AML-193 (cell line): ENCODE measurements around the gene TNIP3.
"Not testable (repeated sequence)": the region's sequence is repeated elsewhere in the genome, so short reads cannot be mapped to it uniquely, and the experiment has no call there.

Experiments used
- DNase-seq, 2 experiments: peaks; one replicate each; lab custom pipeline; 2025; lab: John Stamatoyannopoulos, UW

Gene TNIP3

DNA sequence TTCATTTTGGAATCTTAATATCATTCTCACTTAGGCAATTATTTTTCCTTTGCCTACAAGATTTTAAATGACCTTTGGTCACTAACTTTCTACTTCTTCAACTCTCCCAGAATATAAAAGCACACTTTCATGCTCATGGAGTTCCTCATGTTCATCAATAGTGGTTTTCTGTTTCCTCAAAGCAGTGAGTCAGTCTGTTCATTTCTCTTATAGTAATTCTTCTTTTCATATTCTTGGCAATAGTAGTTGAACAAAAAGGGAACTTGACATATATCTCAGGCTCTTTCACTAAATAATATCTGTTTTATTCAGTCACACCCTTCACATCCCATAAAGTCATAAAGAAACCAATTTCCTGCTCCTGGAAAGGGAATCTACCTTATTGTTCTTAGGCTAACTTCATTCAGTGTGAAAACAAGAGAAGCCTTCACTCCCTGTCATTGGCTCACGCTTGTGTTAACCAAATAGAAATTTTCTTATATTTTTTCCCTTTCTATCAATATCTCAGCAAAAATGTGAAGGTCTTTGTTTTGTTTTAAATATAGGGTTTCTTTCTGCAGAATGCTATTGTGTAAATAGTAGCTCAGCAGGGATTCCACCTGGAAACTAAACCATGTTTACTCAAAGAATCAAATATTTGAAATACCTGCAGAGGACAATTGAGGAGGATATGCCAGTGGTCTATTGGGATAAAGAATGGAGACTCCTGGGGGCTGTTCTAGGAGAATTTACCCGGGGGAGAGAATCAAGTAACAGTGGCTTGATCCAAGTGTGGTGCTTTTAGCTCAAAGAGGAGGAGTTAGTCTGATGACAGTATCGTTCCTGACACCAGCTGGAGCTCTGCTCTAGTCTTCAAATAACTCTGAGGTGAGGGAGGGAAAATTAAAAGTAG is 13.4 kb upstream of the TNIP3 start:
- DNase-seq: peak; percentile 42 to 44

DNA sequence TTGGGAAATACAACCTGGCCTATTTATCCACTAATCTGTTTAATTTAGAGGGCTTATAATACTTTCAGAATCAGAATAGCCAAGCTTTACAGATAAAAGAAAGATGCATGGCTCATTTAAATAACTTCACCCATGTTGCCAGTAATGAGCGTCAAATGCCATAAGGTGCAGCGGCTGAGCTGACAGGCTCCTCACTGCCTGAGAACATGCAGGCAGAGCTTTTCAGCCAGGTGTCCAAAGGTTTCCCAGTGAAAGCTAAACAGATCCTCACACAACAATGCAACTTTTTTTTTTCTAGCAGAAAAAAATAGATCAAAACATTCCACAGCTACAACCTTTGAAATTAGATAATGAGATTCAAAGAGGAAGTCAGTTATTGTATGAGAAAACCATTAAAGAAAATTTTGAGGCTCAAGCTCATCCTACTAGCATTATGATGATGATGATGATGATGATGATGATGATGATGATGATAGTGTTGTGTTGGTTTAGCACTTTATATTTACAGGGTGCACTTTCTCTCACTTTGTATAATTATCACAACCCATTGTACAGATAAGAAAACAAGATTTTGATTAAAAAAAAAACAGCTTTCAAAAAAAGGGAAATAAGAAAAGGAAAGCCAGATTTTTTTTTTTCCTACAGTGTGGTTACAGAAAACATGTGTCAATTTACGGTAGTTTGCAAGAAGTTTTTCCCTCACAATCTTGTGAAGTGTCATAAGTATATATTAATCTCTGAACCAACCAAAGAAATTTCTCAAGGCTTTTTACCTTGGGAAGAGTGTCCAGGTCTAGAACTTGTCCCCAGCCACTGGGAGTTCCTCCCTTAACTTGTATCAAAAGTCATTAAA is 12.2 kb upstream of the TNIP3 start:
- DNase-seq: no peak

DNA sequence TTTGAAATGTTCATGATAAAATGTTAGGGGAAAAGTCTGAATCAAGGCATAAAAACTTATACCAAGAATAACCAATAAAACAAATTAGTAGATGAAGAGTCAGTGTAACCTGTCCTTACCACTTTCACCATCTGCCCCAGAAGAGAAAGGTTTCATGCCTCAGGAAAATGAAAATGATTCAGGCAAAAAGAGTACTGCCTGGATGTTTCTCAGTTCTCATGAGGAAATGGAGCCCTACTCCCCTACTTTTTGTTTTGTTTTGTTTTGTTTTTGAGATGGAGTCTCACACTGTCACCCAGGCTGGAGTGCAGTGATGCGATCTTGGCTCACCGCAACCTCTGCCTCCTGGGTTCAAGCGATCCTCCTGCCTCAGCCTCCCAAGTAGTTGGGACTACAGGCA is 7.4 kb upstream of the TNIP3 start:
- DNase-seq: not testable (repeated sequence)

DNA sequence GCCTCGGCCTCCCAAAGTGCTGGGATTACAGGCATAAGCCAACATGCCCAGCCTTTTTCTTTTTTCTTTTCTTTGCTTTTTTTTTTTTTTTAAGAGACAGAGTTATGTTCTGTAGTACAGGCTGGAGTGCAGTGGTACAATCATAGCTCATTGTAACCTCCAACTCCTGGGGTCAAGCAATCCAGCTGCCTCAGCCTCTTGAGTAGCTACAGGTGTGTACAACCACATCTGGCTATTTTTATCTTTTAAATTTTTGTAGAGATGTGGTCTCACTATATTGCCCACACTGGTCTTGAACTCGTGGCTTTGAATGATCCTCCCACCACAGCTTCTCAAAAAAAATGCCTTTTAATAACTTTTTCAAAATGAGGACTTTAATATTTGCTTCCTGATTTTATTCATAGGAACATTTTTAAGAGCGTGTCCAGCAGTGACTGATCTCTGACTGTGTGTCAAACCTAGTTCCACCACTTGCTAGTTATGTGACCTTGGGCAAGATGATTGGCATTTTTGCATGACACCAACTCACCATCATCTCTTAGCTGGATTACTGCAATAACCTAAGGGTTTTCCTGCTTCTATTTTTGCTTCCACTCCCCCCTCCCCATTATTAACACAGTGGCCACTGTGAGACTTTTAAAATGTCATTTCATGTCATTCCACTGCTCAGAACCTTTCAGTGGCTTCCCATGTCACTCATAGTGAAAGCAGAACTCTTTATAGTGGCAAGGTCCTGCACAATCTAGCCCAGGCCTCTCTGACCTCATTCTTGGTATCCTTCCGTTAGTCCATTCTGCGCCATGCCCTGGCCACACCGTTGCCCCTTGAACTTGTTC is 4.5 kb upstream of the TNIP3 start:
- DNase-seq: no peak

DNA sequence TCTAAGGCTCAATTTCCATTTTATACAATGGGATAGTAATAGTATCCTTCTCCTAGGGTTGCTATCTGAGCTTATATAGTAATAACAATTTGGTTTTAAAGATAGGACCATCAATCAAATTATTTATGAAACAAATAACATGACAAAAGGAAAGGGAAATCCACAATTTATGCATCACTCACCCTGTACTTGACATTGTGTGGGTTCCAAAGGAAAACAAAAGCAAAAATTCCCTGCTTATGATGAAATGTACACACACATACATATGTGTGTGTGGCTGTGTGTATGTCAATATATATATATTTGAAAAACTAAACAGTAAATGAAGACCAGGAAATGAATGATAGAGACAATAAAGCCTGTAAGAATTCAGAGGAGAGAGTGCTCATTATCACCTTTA is 2.9 kb upstream of the TNIP3 start:
- no peak for DNase-seq

DNA sequence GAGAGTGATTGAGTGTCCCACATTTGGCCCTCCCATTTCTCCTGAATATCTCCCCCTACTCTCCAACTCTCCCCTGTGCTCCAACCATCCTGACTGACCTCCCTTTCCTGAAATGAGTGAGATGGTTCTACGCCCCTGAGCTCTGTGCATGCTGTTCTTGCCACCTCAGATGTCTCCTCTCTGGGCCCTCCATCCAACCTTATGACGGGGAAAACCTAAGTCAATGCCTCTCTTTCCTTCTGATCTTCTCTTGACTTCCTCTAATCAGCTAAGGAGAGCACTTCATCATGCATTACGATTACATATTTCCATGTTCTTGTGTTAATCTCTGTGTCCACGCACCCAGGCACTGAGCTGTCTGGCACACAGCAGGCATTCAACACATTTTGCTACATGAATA is 1.1 kb upstream of the TNIP3 start:
- DNase-seq: no peak

DNA sequence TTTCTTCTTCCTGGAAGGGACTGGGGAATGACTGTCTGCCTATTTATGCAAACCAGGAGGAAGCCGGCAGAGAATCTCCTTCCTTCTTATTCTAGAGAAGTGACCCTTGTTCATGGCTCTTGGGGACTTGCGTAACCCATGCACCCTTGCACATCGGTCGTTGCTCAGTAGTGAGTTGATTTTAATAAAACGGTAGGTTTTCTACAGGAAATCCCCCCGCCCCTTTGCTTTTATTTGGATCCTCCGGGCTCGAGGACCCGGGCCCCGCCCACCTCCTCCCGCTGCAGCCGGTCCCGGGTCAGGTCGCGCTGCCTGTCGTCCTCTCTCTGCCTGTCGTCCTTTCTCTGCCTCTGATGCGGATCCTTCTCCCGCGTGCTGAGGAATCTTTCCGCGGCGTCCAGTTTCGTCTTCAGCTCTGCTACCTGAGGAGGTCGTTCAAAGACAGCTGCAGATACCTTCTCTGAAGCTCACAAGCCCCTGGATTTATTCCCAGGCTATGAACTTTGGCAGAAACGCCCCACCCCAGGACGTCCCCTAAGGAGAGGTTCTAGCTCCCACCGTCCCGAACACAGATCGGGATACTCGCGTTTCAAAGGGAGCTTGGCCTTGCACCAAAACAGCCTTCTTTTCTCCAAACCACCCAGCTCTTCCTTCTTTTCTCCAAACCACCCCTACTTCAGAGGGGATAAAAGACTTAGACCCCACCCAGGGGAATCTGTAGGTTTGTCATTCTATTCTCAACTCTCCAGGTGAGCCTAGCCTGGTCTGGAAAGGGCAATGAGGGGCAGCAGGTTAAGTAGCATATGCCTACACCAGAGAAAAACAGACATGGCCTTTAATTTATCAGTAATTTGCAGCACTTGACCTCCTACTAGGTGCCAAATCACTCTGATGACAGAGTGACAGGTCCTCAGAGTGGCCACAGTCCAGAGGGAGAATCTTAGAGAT is 7.0 kb downstream of the TNIP3 start:
- DNase-seq: no peak

DNA sequence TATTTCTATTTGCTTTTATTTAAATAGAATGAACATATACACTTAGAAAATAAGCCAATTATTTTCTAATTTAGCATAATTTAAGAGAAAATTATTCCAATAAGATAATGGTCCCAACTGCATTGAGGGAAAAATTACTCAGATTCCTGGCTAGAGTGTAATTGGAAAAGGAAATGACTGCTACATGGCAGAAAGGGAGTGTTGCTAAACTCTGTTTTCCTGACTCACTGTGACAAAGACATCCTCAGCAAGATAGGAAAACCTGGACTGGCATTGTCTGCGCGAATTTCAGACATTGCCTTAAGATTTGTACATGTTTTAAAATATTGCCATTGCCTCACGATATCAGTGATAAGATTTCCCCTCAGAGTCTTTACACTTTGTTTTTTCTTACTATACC is 8.2 kb downstream of the TNIP3 start:
- DNase-seq: no peak

DNA sequence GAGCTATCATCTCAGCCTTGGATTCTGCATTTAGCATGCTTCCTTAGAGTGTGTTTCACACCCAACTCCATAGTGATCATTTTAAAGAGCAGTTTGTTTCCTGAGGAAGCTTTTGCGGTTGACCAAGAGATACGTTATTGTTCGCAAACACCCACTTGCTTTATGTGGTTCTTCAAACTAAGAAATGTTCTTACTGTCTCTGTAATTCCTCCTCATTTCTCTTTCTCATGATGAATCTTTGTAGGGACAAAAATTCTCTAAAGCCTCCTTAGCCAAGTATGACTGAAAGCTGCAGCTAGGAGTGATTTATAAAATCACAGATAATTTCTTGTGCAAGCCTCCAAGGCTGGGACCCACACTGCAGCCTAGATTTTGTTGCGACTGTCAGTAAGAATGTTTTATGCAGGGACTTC is 10.0 kb downstream of the TNIP3 start:
- no peak for DNase-seq

DNA sequence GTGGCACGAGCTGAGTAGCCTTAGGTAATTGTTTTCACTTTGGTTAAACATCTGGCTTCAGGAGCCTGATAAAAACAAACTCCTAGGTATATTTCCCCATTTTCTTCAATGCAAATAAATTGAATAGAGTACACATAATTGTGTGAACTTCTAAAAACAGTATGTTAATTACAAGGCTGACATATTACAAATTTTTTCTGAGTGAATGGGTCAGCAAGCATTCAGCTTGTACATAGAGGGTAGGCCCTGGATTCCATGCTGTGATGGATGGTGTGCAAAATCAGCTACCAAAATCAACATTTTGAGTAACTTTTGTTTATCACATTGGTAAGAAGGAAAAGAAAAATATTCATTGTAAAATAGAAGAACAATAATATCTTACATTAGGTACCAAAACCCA is 12.2 kb downstream of the TNIP3 start:
- DNase-seq: no peak

DNA sequence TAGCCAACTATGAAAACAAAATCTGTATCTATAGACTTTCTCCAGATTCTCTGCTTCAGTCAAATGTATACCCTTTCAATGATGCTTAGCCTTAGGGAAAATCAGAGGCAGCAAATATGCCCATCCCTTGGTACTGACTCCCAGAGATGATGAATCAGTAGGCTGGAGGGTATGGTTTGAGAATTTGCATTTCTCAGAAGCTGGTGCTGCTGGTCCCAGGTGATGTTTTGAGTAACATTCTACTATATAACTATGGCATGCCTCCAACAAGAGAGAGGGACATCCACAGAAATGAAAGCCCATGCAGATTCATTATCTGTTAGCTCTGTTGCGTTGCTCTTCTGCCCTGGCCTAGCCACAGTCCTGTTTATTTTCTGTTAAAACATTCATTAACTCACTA is 13.6 kb downstream of the TNIP3 start:
- no peak for DNase-seq

DNA sequence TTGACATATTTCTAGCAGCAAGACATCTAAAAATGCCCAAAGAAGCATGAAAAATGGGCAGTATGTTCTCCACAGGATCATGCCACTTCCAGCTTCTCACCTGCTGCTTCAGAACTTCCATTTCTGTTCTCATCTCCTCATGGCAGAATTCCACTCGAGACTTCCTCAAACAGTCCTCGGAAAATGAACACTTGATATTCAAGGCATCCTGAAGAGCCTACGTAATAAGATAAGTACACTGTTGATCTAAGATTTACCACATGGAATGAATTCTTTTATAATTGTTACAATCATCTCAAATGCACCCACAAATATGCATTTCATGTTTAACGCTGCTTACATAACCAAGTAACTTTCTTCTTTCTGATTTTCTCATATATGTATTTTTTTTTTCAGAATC is 14.1 kb downstream of the TNIP3 start:
- no peak for DNase-seq

DNA sequence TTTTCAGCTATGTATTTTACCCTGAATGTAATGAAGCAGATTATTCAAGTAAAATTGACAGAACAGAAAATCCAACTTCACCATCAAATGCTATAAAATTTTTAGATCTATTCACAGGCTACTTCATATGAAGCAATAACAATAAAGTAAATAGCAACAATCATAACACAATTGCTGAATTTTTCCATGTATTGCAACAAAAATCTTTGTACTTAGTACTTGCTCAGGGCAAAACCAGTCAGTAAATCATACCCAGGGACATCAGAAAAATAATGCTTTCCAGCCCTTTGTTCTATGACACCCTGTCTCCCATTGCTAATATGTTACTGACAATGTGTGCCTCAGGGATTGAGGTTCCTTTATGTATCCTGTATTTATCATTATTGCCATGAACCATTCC is 15.5 kb downstream of the TNIP3 start:
- no peak for DNase-seq

DNA sequence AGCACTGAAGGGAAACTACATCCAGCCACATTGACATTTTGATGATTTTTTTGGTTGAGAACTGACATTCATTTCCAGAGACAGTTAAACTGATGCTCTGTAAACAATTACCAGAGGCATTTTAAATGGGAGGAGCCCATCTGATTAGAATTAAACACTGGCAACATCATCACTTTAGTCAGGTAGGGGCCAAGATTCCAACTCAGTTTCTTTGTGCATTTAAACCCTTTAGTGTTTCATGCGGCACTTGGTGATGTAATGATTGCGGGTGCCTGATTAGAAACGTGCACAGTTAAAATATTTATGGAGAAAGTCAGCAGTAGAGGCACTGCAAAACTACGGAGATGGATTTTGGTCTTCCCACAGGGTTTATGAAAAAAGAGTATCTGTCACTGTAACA is 16.1 kb downstream of the TNIP3 start:
- no peak for DNase-seq

DNA sequence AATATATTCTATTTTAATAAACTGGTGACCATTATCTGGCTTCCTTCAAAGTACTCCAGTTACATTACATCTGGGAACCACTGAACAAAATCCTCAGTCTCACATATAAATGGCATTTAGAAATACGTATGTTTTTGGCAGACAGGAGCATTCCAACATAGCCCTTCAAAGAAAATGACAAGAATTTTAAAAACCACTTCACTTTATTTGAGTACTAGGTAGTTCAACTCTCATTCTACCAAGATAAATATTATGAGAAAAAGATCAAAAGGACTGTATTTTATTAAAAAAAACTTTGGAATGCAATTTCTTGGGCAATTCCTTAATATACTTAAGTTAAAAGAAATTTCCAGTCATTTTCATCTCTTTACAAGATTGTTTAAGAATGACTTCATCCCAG is 17.6 kb downstream of the TNIP3 start:
- DNase-seq: no peak

DNA sequence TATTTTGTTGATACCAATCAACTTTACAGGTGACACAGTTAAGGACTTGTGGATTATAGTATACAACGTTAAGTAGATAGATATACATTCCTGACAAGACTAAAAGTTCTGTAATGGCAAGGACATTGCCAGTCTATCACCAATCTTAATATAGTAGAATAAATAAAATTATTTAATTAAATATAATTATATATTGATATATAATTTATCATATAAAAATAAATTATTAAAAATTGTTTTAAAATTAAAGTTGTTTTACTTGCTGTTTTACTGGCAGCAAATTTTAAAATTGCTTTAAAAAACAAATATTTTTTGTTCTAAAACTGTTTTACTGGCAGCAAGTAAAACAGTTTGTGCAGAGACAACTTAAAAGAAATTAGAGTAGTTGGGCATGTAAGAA is 18.7 kb downstream of the TNIP3 start:
- no peak for DNase-seq

DNA sequence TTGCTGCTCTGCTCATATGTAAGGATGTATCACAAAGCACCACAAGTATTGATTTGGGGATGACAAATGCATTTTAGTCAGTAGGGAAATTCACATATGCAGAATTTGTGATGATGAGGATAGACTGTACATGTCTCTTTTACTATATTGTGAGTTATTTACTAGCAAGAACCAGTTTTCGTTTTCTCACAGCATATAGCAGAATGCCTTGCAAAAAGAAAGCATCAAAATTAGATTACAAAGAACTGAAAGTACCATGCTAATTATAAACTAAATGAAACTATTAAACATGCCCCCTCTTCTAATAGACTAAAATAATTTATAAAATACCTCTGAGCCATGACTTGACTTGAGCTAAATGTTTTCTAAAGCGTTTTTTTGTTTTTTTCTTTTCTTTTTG is 20.1 kb downstream of the TNIP3 start:
- no peak for DNase-seq

DNA sequence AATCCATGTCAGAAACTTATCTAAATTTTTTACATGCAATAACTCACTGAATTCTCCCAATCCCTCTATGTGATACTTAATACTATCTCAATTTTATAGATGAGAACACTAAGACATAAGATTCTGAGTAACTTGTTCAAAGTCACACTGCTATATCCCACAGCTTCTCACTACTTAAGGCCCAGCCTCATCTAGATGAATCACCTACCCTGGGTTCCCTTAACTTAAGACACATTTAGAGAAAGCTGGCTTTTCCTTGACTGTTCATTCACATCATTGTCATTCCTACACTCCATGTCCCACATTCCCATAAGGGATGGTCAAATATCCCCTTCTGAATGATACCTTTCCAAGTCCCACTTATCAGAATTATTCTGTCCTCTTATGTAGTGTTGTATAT is 21.0 kb downstream of the TNIP3 start:
- DNase-seq: no peak

DNA sequence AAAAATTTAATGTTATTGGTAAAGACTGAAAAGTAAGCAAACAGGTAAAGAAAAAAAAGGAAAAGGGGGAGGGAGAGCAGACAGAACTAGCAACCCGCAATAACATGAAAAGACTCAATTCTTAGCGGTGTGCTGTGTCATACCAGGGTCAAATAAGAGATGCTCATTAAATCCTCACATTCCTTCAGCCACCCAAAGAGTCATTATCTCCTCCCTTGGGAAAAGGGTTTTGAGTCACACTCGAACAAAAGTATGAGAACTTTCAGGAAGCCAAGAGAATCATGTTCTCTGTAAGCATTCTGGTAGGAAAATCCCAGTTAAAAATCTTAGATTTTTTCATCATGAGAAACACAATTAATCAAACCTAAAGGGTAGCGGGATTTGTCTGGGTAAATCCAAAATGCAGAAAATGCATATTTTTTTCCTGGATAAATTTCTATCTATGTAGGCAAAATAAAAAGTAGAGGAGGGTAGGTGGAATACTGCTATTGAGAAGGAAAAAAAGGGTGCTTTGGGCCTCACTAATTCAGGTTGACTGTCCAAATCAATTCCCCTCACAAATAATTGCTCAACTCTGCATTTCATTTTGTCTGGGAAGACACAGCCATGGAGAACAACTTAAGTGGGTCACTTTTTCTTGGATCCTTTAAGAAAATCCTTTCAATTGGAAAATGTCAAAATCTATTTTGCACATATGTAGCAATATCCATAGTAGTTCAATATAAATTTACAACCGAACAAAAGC is 23.2 kb downstream of the TNIP3 start:
- DNase-seq: no peak

DNA sequence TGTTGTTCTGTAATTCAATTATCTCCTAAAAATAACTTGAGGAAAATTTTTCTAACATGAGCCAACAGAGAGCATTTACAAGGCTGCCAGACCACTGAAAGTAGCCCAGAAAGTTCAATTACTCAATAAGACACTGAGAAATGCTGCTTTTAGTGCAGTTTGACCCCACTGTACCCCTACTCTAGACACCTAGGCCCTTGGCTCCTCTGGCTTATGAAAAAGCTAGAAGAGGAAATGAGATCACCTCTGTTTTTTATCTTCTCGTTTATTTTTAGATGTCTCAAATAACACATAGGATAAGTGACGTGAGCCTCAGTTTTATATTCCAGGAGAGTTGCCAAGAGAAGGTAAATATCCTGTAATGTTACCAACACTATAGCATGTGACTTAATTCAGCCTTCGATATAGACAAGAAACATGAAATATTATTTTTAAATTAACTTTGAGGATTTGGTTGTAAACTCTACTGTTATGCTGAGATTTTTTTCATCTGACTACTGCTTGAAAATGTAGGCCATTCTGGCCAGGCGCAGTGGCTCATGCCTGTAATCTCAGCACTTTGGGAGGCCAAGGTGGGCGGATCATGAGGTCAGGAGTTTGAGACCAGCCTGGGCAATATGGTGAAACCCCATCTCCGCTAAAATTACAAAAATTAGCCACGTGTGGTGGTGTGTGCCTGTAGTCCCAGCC is 24.4 kb downstream of the TNIP3 start:
- no peak for DNase-seq
